ENCODE measurements around the gene RUNX1. TPM values are rescaled to one million over a fixed set of nuclear protein-coding genes. Genes with fewer than 3 reads are reported as not detected.

Gene RUNX1
- total RNA-seq, 1 donor from 2014 or later: 121 TPM

DNA sequence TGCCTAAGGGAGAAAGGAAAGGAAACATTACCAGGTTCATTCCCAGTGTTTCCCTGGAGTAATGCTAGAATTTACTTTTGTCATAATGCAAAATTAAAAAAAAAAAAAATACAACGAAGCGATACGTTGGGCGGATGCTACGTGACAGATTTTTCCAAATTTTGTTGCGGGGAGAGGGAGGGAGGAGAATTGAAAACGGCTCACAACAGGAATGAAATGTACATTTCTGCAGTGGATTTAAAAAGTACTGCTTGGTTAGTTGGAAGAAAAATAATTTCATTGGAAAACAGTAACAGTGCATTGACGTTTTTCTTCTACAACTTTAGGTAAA, 157.5 kb downstream of the RUNX1 start:
- Mint-ChIP-seq H3K27ac (peak overlapping the region; percentile 48), H3K9me3 (no peaks in the 10 kb centered on the region), H3K27me3 (ENCODE audit: low read depth) (no peaks in the 10 kb centered on the region), H3K4me1 (ENCODE audit: low read depth) (peaks cover 45% of the 10 kb centered on the region), H3K36me3 (ENCODE audit: low read depth) (peaks cover 26% of the 10 kb centered on the region), H3K4me3 (ENCODE audit: low read depth) (peak overlapping the region; percentile 67)
- intact Hi-C loops (cut with micrococcal nuclease): no loop called here
- DNase-seq (ENCODE audit: low spot score): no peak

DNA sequence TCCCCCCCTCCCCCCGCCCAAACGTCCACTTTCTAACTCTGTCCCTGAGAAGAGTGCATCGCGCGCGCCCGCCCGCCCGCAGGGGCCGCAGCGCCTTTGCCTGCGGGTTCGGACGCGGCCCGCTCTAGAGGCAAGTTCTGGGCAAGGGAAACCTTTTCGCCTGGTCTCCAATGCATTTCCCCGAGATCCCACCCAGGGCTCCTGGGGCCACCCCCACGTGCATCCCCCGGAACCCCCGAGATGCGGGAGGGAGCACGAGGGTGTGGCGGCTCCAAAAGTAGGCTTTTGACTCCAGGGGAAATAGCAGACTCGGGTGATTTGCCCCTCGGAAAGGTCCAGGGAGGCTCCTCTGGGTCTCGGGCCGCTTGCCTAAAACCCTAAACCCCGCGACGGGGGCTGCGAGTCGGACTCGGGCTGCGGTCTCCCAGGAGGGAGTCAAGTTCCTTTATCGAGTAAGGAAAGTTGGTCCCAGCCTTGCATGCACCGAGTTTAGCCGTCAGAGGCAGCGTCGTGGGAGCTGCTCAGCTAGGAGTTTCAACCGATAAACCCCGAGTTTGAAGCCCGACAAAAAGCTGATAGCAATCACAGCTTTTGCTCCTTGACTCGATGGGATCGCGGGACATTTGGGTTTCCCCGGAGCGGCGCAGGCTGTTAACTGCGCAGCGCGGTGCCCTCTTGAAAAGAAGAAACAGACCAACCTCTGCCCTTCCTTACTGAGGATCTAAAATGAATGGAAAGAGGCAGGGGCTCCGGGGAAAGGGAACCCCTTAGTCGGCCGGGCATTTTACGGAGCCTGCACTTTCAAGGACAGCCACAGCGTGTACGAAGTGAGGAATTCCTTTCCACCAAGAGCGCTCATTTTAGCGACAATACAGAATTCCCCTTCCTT, 158.1 kb downstream of the RUNX1 start:
- Mint-ChIP-seq H3K27ac (peak overlapping the region; percentile 48), H3K4me1 (ENCODE audit: low read depth) (peaks cover 43% of the 10 kb centered on the region), H3K36me3 (ENCODE audit: low read depth) (peaks cover 28% of the 10 kb centered on the region), H3K4me3 (ENCODE audit: low read depth) (peak overlapping the region; percentile 67), H3K9me3 (no peaks in the 10 kb centered on the region), H3K27me3 (ENCODE audit: low read depth) (no peaks in the 10 kb centered on the region)
- DNase-seq (ENCODE audit: low spot score): no peak
- intact Hi-C loops (cut with micrococcal nuclease): no loop called here

DNA sequence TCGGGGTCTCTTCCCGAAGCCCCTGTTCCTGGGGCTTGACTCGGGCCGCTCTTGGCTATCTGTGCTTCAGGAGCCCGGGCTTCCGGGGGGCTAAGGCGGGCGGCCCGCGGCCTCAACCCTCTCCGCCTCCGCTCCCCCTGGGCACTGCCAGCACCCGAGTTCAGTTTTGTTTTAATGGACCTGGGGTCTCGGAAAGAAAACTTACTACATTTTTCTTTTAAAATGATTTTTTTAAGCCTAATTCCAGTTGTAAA, 158.7 kb downstream of the RUNX1 start:
- H3K4me1 Mint-ChIP-seq (ENCODE audit: low read depth): peaks cover 39% of the 10 kb centered on the region
- H3K27me3 Mint-ChIP-seq (ENCODE audit: low read depth): no peaks in the 10 kb centered on the region
- no peaks in the 10 kb centered on the region for H3K9me3 Mint-ChIP-seq
- intact Hi-C loops (cut with micrococcal nuclease): no loop called here
- H3K4me3 Mint-ChIP-seq (ENCODE audit: low read depth): peak overlapping the region; percentile 67
- peaks cover 29% of the 10 kb centered on the region for H3K36me3 Mint-ChIP-seq (ENCODE audit: low read depth)
- DNase-seq (ENCODE audit: low spot score): no peak
- H3K27ac Mint-ChIP-seq: no peak overlapping the region

DNA sequence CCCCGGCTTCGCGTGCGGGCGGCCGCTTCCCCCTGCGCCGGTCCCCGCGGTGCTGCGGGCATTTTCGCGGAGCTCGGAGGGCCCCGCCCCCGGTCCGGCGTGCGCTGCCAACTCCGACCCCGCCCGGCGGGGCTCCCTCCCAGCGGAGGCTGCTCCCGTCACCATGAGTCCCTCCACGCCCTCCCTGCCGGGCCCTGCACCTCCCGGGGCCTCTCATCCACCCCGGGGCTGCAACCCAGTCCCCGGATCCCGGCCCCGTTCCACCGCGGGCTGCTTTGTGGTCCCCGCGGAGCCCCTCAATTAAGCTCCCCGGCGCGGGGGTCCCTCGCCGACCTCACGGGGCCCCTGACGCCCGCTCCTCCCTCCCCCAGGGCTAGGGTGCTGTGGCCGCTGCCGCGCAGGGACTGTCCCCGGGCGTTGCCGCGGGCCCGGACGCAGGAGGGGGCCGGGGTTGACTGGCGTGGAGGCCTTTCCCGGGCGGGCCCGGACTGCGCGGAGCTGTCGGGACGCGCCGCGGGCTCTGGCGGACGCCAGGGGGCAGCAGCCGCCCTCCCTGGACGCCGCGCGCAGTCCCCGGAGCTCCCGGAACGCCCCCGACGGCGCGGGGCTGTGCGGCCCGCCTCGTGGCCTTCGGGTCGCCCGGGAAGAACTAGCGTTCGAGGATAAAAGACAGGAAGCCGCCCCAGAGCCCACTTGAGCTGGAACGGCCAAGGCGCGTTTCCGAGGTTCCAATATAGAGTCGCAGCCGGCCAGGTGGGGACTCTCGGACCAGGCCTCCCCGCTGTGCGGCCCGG, 159.2 kb downstream of the RUNX1 start:
- H3K9me3 Mint-ChIP-seq: no peaks in the 10 kb centered on the region
- H3K36me3 Mint-ChIP-seq (ENCODE audit: low read depth): peaks cover 30% of the 10 kb centered on the region
- H3K27me3 Mint-ChIP-seq (ENCODE audit: low read depth): no peaks in the 10 kb centered on the region
- intact Hi-C loops (cut with micrococcal nuclease): loop anchor here (2.0 to 10.0 kb wide), 9 partner anchors 45 to 945 kb away; no protein-coding TSS in a partner anchor
- peak overlapping the region; percentile 38 for H3K27ac Mint-ChIP-seq
- peak; percentile 71 for DNase-seq (ENCODE audit: low spot score)
- peaks cover 39% of the 10 kb centered on the region for H3K4me1 Mint-ChIP-seq (ENCODE audit: low read depth)
- H3K4me3 Mint-ChIP-seq (ENCODE audit: low read depth): peak overlapping the region; percentile 67

DNA sequence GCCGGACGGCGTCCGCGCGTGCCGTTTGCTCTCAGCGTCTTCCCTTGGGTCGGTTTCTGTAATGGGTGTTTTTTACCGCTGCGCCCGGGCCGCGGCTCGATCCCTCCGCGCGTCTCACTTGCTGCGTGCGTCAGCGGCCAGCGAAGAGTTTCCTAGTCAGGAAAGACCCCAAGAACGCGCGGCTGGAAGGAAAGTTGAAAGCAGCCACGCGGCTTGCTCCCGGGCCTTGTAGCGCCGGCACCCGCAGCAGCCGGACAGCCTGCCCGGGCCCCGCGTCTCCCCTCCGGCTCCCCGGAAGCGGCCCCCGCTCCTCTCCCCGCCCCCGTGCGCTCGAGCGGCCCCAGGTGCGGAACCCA, 159.8 kb downstream of the RUNX1 start:
- H3K4me1 Mint-ChIP-seq (ENCODE audit: low read depth): peaks cover 37% of the 10 kb centered on the region
- H3K9me3 Mint-ChIP-seq: no peaks in the 10 kb centered on the region
- peaks cover 35% of the 10 kb centered on the region for H3K36me3 Mint-ChIP-seq (ENCODE audit: low read depth)
- peak; percentile 60 for DNase-seq (ENCODE audit: low spot score)
- H3K27me3 Mint-ChIP-seq (ENCODE audit: low read depth): no peaks in the 10 kb centered on the region
- intact Hi-C loops (cut with micrococcal nuclease): loop anchor here (2.0 to 10.0 kb wide), 9 partner anchors 46 to 946 kb away; no protein-coding TSS in a partner anchor
- peak overlapping the region; percentile 98 for H3K27ac Mint-ChIP-seq
- peak overlapping the region; percentile 91 for H3K4me3 Mint-ChIP-seq (ENCODE audit: low read depth)

DNA sequence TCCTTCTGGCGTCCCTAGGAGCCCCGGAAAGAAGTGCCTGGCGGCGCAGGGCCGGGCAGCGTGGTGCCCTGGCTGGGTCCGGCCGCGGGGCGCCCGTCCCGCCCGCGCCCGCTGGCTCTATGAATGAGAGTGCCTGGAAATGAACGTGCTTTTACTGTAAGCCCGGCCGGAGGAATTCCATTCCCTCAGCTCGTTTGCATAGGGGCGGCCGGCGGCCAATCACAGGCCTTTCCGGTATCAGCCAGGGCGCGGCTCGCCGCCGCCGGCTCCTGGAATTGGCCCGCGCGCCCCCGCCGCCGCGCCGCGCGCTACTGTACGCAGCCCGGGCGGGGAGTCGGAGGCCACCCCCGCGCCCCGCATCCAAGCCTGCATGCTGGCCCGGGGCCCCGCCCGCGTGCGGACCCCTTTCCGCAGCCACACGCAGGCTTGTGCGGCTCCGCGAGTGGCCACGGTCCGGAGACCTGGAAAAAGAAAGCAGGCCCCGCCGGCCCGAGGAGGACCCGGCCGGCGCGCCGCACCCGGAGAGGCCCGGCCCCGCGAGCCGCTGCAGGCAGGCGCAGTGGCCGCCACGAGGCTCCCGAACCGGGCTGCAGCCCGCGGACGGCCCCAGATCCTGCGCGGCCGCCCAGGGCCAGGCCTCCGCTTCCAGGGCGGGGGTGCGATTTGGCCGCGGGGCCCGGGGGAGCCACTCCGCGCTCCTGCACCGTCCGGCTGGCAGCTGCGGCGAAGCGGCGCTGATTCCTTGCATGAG, 160.4 kb downstream of the RUNX1 start:
- H3K36me3 Mint-ChIP-seq (ENCODE audit: low read depth): peaks cover 40% of the 10 kb centered on the region
- H3K9me3 Mint-ChIP-seq: no peaks in the 10 kb centered on the region
- peak overlapping the region; percentile 98 for H3K4me3 Mint-ChIP-seq (ENCODE audit: low read depth)
- H3K4me1 Mint-ChIP-seq (ENCODE audit: low read depth): peaks cover 36% of the 10 kb centered on the region
- DNase-seq (ENCODE audit: low spot score): peak; percentile 81
- no peaks in the 10 kb centered on the region for H3K27me3 Mint-ChIP-seq (ENCODE audit: low read depth)
- intact Hi-C loops (cut with micrococcal nuclease): loop anchor here (1.0 to 10.0 kb wide), 15 partner anchors 46 to 946 kb away; partner anchors contain the start of gene RUNX1
- peak overlapping the region; percentile 100 for H3K27ac Mint-ChIP-seq

DNA sequence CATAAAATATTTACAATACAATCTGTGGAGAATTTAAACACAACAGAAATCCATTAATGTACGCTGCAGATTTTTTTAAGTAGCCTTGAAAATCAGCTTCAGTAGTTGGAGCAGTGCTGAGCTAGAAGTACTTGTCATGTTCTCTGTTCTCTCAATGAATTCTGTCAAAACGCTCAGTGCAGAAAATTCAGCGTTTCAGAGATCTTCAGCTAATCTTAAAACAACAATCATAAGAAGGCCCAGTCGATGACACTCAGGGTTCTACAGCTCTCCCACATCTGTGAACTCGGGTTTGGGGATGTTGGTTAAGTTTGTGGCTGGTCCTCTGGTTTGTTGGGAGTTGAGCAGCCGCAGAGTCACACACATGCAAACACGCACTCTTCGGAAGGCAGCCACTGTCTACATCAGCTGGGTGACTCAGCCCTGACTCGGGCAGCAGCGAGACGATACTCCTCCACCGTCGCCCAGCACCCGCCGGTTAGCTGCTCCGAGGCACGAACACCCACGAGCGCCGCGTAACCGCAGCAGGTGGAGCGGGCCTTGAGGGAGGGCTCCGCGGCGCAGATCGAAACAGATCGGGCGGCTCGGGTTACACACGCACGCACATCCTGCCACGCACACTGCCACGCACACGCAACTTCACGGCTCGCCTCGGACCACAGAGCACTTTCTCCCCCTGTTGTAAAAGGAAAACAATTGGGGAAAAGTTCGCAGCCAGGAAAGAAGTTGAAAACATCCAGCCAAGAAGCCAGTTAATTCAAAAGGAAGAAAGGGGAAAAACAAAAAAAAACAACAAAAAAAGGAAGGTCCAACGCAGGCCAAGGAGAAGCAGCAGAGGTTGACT, 161.2 kb downstream of the RUNX1 start:
- no peaks in the 10 kb centered on the region for H3K27me3 Mint-ChIP-seq (ENCODE audit: low read depth)
- H3K27ac Mint-ChIP-seq: peak overlapping the region; percentile 100
- peaks cover 37% of the 10 kb centered on the region for H3K4me1 Mint-ChIP-seq (ENCODE audit: low read depth)
- intact Hi-C loops (cut with micrococcal nuclease): loop anchor here (1.0 to 10.0 kb wide), 15 partner anchors 47 to 947 kb away; partner anchors contain the start of gene RUNX1
- H3K9me3 Mint-ChIP-seq: no peaks in the 10 kb centered on the region
- DNase-seq (ENCODE audit: low spot score): peak; percentile 85
- H3K36me3 Mint-ChIP-seq (ENCODE audit: low read depth): peaks cover 48% of the 10 kb centered on the region
- peak overlapping the region; percentile 98 for H3K4me3 Mint-ChIP-seq (ENCODE audit: low read depth)

DNA sequence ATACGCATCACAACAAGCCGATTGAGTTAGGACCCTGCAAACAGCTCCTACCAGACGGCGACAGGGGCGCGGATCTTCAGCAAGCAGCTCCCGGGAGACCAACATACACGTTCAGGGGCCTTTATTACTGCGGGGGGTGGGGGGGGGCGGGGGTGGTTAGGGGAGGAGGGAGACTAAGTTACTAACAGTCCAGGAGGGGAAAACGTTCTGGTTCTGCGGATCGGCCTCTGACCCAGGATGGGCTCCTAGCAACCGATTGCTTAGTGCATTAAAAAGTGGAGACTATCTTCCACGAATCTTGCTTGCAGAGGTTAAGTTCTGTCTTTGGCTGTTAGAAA, 162.0 kb downstream of the RUNX1 start:
- DNase-seq (ENCODE audit: low spot score): no peak
- Mint-ChIP-seq H3K4me3 (ENCODE audit: low read depth) (peak overlapping the region; percentile 98), H3K4me1 (ENCODE audit: low read depth) (peaks cover 42% of the 10 kb centered on the region), H3K36me3 (ENCODE audit: low read depth) (peaks cover 56% of the 10 kb centered on the region), H3K9me3 (no peaks in the 10 kb centered on the region), H3K27me3 (ENCODE audit: low read depth) (no peaks in the 10 kb centered on the region), H3K27ac (peak overlapping the region; percentile 100)
- intact Hi-C loops (cut with micrococcal nuclease): loop anchor here (5.0 to 10.0 kb wide), 4 partner anchors 140 to 948 kb away; no protein-coding TSS in a partner anchor

DNA sequence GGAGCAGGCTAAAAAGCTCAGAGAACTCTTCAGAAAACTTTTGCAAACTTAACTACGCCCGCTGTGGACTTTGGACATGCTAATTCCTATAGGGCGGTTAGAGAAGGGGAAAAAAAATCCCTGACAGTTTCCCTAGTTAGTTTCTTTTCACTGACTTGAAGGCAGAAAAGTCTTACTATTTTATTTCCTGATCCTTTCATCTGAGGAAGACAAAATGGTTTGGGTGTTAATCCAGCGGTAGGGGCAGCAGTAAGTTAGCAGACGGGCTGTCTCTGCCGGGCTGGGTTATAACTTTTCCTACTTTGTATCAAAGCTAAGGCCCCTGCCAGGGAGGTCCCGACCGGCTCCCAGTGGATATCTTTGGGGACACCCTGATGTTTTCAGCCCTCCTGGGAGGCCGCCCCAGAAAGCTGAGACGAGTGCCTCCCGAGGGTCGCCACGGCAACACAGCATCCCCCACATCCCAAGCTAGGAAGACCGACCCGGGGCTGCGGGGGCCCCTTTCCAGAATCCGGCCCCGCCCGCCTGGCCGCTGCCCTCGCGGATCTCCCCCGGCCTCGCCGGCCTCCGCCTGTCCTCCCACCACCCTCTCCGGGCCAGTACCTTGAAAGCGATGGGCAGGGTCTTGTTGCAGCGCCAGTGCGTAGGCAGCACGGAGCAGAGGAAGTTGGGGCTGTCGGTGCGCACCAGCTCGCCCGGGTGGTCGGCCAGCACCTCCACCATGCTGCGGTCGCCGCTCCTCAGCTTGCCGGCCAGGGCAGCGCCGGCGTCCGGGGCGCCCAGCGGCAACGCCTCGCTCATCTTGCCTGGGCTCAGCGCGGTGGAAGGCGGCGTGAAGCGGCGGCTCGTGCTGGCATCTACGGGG, 162.6 kb downstream of the RUNX1 start:
- Mint-ChIP-seq H3K4me3 (ENCODE audit: low read depth) (peak overlapping the region; percentile 98), H3K27me3 (ENCODE audit: low read depth) (no peaks in the 10 kb centered on the region), H3K27ac (peak overlapping the region; percentile 100), H3K4me1 (ENCODE audit: low read depth) (peaks cover 40% of the 10 kb centered on the region), H3K36me3 (ENCODE audit: low read depth) (peaks cover 61% of the 10 kb centered on the region), H3K9me3 (no peaks in the 10 kb centered on the region)
- peak; percentile 21 for DNase-seq (ENCODE audit: low spot score)
- intact Hi-C loops (cut with micrococcal nuclease): loop anchor here (5.0 to 10.0 kb wide), 4 partner anchors 139 to 948 kb away; no protein-coding TSS in a partner anchor

DNA sequence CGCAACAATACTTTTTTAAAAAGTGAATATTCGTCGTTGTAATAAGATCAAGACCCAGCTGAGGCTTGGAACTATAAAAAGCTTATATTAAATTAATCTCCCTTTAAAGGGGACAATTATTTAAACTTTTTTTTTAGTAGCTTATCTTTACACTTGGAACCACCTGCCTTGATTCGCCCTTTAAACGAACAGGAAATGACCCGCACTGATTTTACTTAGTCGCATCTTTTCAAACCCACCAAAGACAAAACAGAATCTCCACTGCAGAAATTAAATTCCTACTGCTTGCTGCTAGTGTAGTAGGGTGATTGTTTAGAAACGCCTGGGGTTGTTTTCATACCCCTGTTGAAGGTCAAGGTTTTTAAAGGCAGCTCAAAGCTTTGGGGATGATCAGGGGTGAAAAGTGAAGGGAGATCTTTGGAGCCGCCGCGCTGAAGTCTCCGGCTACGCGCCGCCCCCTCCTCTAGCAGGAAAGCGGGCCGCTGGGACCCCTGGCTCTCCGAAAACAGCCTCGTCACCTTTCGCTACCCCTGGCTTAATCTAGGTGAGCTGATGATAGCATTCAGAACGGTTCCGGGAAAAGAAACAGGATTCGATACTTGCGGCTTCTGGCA, 163.4 kb downstream of the RUNX1 start:
- no peaks in the 10 kb centered on the region for H3K27me3 Mint-ChIP-seq (ENCODE audit: low read depth)
- no peaks in the 10 kb centered on the region for H3K9me3 Mint-ChIP-seq
- DNase-seq (ENCODE audit: low spot score): peak; percentile 8
- peaks cover 42% of the 10 kb centered on the region for H3K4me1 Mint-ChIP-seq (ENCODE audit: low read depth)
- peaks cover 67% of the 10 kb centered on the region for H3K36me3 Mint-ChIP-seq (ENCODE audit: low read depth)
- peak overlapping the region; percentile 60 for H3K27ac Mint-ChIP-seq
- intact Hi-C loops (cut with micrococcal nuclease): loop anchor here (5.0 to 10.0 kb wide), 4 partner anchors 138 to 949 kb away; no protein-coding TSS in a partner anchor
- H3K4me3 Mint-ChIP-seq (ENCODE audit: low read depth): peak overlapping the region; percentile 98

DNA sequence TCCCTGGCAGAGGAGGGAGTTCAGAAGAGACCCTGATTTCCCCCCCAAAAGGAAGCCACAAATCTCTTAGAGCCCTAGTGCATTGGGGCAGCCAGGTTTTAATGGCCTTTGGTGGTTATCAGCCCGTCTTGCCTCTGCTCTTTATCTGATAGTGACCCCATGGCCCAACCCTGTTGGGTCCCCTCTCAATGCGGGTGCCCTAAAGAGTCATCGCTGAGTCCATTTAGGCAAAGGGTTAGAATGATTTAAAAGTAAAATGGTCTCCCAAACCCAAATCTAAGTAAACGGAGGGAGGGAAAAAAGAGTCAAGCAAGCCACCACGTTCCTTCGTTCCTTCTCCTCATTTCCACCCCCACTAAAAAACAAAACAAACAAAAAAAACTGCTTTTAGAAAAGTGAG, 164.0 kb downstream of the RUNX1 start:
- Mint-ChIP-seq H3K27me3 (ENCODE audit: low read depth) (no peaks in the 10 kb centered on the region), H3K9me3 (no peaks in the 10 kb centered on the region), H3K27ac (peak overlapping the region; percentile 74), H3K4me1 (ENCODE audit: low read depth) (peaks cover 47% of the 10 kb centered on the region), H3K36me3 (ENCODE audit: low read depth) (peaks cover 73% of the 10 kb centered on the region), H3K4me3 (ENCODE audit: low read depth) (peak overlapping the region; percentile 98)
- intact Hi-C loops (cut with micrococcal nuclease): loop anchor here (5.0 to 10.0 kb wide), 4 partner anchors 138 to 950 kb away; no protein-coding TSS in a partner anchor
- peak; percentile 7 for DNase-seq (ENCODE audit: low spot score)
